GM12892 (cell line): ENCODE data around the gene POLR2H.

Source experiments
- DNase-seq: peaks from one replicate; pipeline ENCODE4 v3.0.0; 2011; ENCODE audit not compliant: insufficient read length
- FAIRE-seq: peaks from 2 replicates; lab custom pipeline; 2011; peaks lifted over from hg19 to GRCh38; lab: Jason Lieb, UNC
- POLR2A ChIP-seq: IDR thresholded peaks from 2 replicates; pipeline ENCODE4 v1.6.1; 2011; ENCODE audit warnings: low read depth, low read length, control low read depth
- POLR2AphosphoS5 ChIP-seq: IDR thresholded peaks from 2 replicates; pipeline ENCODE4 v1.6.1; 2011; ENCODE audit warnings: low read depth, low read length, control low read depth
- TAF1 ChIP-seq: IDR thresholded peaks from 2 replicates; pipeline ENCODE4 v1.6.1; 2011; ENCODE audit warnings: low read depth, mild to moderate bottlenecking, control low read depth, low read length, borderline replicate concordance

Gene POLR2H

GRCh38 chr3:184414418-184415202 is 53.1 kb downstream of the POLR2H start:
- TF ChIP-seq POLR2A (no peak), POLR2AphosphoS5 (no peak), TAF1 (no peak)
- FAIRE-seq (peak; percentile 90), DNase-seq (no peak)

GRCh38 chr3:184415203-184415490 is 53.6 kb downstream of the POLR2H start:
- FAIRE-seq, result no peak
- DNase-seq, result no peak
- TF ChIP-seq POLR2AphosphoS5 (no peak), TAF1 (no peak), POLR2A (no peak)

DNA sequence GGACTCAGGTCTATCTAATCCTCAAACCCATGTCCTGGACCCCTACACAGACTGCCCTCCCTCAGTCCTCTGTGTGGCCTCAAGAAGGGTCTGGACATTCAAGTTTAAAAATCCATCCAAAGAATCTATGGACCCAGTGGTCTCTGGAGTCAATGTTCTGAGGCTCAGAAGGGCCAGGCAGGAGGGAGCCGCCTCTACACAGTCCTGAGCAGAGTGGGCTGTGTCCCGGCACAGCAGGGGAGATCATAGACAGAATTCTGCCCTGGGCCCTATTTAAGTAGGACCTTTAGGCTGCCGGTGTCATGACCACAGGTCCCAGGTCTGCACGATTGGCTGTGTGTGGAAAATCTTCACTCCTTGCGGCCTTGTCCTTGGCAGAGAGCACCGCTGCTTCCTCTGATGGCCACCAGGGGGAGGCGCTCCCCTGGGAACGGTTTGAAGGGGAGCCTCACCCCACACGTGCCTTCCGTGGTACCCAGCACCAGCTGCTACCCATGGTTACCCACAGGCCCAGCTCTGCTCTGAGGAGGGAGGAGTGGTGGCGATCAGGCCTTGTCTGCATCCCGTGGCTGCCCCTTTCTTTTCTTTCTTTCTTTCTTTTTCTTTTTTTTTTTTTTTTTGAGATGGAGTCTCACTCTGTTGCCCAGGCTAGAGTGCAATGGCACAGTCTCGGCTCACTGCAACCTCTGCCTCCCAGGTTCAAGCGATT is 56.3 kb downstream of the POLR2H start:
- DNase-seq (peak; percentile 61), FAIRE-seq (peak; percentile 65)
- no peak for TF ChIP-seq POLR2AphosphoS5
- TF ChIP-seq TAF1, result no peak
- no peak for TF ChIP-seq POLR2A
